KMS-11 (cell line): ENCODE results near the gene CENPF.

ENCODE experiments used
- H2AFZ ChIP-seq: fragments of 200-600 bp; sonication (generic); 2 replicates; pipeline ENCODE4 v1.6.1; 2016; ENCODE audit warnings: antibody characterized with exemption, mixed run types, low read depth
- H3K27ac ChIP-seq: fragments of 200-600 bp; sonication (generic); 2 replicates; pipeline ENCODE4 v1.6.1; 2016; ENCODE audit warnings: mild to moderate bottlenecking, mixed run types
- H3K27me3 ChIP-seq: fragments of 200-600 bp; sonication (generic); 2 replicates; pipeline ENCODE4 v1.6.1; 2017; ENCODE audit warnings: mild to moderate bottlenecking, low read depth, mixed run types, moderate library complexity; ENCODE audit not compliant: insufficient read depth
- H3K36me3 ChIP-seq: fragments of 200-600 bp; sonication (generic); 2 replicates; pipeline ENCODE4 v1.6.1; 2017; ENCODE audit warnings: mild to moderate bottlenecking, mixed run types; ENCODE audit not compliant: insufficient read depth
- H3K4me1 ChIP-seq: fragments of 200-600 bp; sonication (generic); 2 replicates; pipeline ENCODE4 v1.6.1; 2016; ENCODE audit warnings: mild to moderate bottlenecking, low read depth, mixed run types; ENCODE audit not compliant: poor library complexity, severe bottlenecking
- H3K4me2 ChIP-seq: fragments of 200-600 bp; sonication (generic); 2 replicates; pipeline ENCODE4 v1.7.0; 2016; ENCODE audit warnings: mild to moderate bottlenecking, mixed run types
- H3K4me3 ChIP-seq: fragments of 200-600 bp; sonication (generic); IDR thresholded peaks from 2 replicates; pipeline ENCODE4 v1.6.1; 2017; ENCODE audit warnings: low read depth, low read length, mixed read lengths; ENCODE audit not compliant: insufficient read depth
- H3K79me2 ChIP-seq: fragments of 200-600 bp; sonication (generic); 2 replicates; pipeline ENCODE4 v1.6.1; 2016; ENCODE audit warnings: low read depth, mixed run types; ENCODE audit not compliant: insufficient read depth
- H3K9ac ChIP-seq: fragments of 200-600 bp; sonication (generic); 2 replicates; pipeline ENCODE4 v1.6.1; 2016; ENCODE audit warnings: mild to moderate bottlenecking, mixed run types
- H4K20me1 ChIP-seq: fragments of 200-600 bp; sonication (generic); 2 replicates; pipeline ENCODE4 v1.6.1; 2016; ENCODE audit warnings: mild to moderate bottlenecking, mixed run types; ENCODE audit not compliant: insufficient read depth
- TF ChIP-seq, protein P1 (sequence below): fragments of 200-600 bp; sonication (generic); conservative IDR thresholded peaks from 2 replicates; pipeline ENCODE4 v1.6.1; 2017; ENCODE audit warnings: low read depth, mild to moderate bottlenecking, antibody characterized with exemption, low read length, moderate library complexity, mixed read lengths

Gene CENPF

DNA sequence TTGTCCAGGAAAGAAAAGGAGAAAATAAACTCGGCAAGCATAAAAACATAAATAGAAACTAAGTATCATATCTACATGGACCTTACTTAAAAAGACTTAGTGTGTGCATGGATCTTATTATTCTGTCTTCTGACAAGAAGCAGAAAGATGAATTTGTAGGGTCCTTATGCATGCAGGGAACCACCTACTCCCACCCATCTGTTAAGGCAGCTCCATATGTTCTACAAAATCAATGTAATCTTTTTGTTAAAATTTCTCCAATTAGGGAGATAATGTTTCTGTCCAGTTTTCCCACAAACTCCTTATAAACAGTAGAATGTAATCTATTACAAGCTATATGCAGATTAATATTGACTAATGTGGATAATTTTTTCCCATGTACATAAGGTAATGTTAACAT, 37.7 kb upstream of the CENPF start:
- Histone ChIP-seq H3K4me2 (no peak overlapping the region), H3K4me1 (no peaks in the 10 kb centered on the region), H3K4me3 (no peak overlapping the region), H3K27ac (no peak overlapping the region), H3K36me3 (no peaks in the 10 kb centered on the region), H3K27me3 (no peaks in the 10 kb centered on the region), H4K20me1 (no peaks in the 10 kb centered on the region), H3K9ac (no peak overlapping the region), H3K79me2 (no peaks in the 10 kb centered on the region), H2AFZ (no peak overlapping the region)
- TF ChIP-seq, protein P1, sequence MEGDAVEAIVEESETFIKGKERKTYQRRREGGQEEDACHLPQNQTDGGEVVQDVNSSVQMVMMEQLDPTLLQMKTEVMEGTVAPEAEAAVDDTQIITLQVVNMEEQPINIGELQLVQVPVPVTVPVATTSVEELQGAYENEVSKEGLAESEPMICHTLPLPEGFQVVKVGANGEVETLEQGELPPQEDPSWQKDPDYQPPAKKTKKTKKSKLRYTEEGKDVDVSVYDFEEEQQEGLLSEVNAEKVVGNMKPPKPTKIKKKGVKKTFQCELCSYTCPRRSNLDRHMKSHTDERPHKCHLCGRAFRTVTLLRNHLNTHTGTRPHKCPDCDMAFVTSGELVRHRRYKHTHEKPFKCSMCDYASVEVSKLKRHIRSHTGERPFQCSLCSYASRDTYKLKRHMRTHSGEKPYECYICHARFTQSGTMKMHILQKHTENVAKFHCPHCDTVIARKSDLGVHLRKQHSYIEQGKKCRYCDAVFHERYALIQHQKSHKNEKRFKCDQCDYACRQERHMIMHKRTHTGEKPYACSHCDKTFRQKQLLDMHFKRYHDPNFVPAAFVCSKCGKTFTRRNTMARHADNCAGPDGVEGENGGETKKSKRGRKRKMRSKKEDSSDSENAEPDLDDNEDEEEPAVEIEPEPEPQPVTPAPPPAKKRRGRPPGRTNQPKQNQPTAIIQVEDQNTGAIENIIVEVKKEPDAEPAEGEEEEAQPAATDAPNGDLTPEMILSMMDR = no peak

GRCh38 chr1:214566158-214567104, 36.6 kb upstream of the CENPF start:
- Histone ChIP-seq H3K4me2 (no peak overlapping the region), H3K27ac (no peak overlapping the region), H3K79me2 (no peaks in the 10 kb centered on the region), H3K36me3 (no peaks in the 10 kb centered on the region), H3K4me3 (no peak overlapping the region), H2AFZ (no peak overlapping the region), H4K20me1 (no peaks in the 10 kb centered on the region), H3K27me3 (no peaks in the 10 kb centered on the region), H3K4me1 (no peaks in the 10 kb centered on the region), H3K9ac (no peak overlapping the region)
- TF ChIP-seq, protein P1 = no peak

DNA sequence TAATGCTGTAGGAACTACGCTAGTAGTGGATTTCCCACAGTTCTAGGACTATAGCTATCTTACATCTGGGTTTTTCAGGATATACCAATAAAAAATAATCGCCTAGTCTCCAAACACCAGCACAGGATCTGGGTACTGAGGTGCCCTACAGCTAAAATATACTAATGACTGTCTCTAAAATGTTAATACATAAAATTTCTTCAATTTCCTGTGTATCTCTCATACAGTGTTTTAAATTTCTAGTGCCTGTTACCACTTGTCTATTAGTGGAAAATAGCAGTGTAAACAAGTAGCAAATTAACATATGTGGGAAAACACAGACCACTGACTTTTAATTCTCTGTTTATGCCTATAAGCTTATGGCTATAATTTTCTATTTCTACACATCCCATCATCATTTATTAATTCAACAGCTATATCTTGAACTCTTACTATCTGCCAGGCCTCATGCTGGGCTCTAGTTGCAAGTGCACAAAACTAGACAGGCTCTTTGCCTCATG, 35.5 kb upstream of the CENPF start:
- no peaks in the 10 kb centered on the region for H3K27me3 ChIP-seq
- no peak overlapping the region for H2AFZ ChIP-seq
- H3K27ac ChIP-seq = no peak overlapping the region
- no peaks in the 10 kb centered on the region for H3K79me2 ChIP-seq
- no peak overlapping the region for H3K4me2 ChIP-seq
- no peak overlapping the region for H3K9ac ChIP-seq
- no peak overlapping the region for H3K4me3 ChIP-seq
- no peaks in the 10 kb centered on the region for H3K36me3 ChIP-seq
- TF ChIP-seq, protein P1 = no peak
- H3K4me1 ChIP-seq = no peaks in the 10 kb centered on the region
- H4K20me1 ChIP-seq = no peaks in the 10 kb centered on the region

DNA sequence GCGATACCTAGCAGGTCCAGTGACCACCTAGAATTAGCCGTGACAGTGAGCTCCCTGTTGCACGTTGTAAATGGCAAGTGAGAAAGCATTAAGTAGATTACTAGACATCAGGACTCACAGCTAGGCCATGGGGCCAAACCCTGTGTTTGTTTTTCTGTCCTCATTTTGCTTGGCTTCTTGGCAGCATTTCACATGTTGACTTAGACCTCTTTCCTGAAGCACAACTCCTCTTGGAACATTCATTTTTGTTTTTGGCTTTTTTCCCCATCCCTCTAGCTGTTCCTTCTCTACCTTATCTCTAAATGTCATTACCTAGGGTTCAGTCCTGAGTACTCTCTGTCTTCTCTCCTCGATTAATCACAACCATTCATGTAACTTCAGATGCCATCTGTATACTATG, 34.7 kb upstream of the CENPF start:
- no peaks in the 10 kb centered on the region for H4K20me1 ChIP-seq
- no peaks in the 10 kb centered on the region for H3K4me1 ChIP-seq
- no peak overlapping the region for H3K4me3 ChIP-seq
- H3K27ac ChIP-seq = no peak overlapping the region
- TF ChIP-seq, protein P1 = no peak
- no peaks in the 10 kb centered on the region for H3K27me3 ChIP-seq
- no peak overlapping the region for H2AFZ ChIP-seq
- no peaks in the 10 kb centered on the region for H3K36me3 ChIP-seq
- H3K4me2 ChIP-seq = no peak overlapping the region
- H3K9ac ChIP-seq = no peak overlapping the region
- no peaks in the 10 kb centered on the region for H3K79me2 ChIP-seq
